Measurements from ENCODE around the gene UHRF2. TPM values are rescaled to one million over a fixed set of nuclear protein-coding genes. Genes with fewer than 3 reads are reported as not detected.

Gene UHRF2
- total RNA-seq, 1 experiment from 2014 or later = 58.3 TPM

DNA sequence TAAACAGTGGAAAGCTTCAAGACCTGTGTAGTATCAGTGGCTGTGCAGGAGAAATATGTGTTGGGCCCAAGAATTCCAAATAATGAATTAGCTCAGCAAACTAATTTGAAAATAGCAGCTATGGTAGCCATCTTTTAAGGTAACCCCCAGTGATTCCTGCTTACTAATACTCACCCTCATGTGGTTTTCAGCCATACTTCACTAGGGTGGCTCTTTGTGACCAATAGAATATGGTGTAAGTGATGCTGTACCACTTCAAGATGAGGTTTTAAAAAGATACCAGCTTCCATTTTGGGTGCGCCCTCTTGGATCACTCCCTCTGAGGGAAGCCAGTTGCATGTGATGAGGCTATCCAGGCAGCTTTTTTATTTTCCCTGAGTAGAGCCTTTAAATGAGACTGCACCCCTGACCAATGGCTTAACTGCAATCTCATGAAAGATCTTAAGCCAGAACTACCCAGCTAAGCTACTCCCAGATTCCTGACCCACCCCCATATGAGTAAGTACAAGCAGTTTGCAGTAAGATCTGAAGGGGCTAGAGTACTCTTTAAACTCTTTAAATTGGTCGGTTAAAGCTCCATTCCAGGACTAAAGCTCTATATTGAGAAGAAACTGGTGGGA, 58.3 kb downstream of the UHRF2 start:
- Mint-ChIP-seq H3K27me3 (ENCODE audit: insufficient read depth, unreplicated experiment) (no peaks in the 10 kb centered on the region), H3K4me3 (ENCODE audit: unreplicated experiment) (no peak overlapping the region), H3K36me3 (ENCODE audit: insufficient read depth, unreplicated experiment) (peaks cover 7% of the 10 kb centered on the region), H3K9me3 (ENCODE audit: unreplicated experiment) (no peaks in the 10 kb centered on the region), H3K27ac (ENCODE audit: low read depth, unreplicated experiment) (no peak overlapping the region), H3K4me1 (ENCODE audit: insufficient read depth, unreplicated experiment) (peaks cover 15% of the 10 kb centered on the region)
- intact Hi-C loops (cut with micrococcal nuclease) = no loop called here
- ChIA-PET POLR2A (interaction anchor here (0.8 to 1.2 kb wide), 6 partner anchors 8 to 95 kb away, joined by 3 to 4 read pairs (median 3); partner anchors contain the start of gene UHRF2), CTCF (interaction anchor here (0.7 to 1.2 kb wide), 5 partner anchors 15 to 116 kb away, joined by 3 to 4 read pairs (median 3); no protein-coding TSS in a partner anchor)
- TF ChIP-seq, protein P1, sequence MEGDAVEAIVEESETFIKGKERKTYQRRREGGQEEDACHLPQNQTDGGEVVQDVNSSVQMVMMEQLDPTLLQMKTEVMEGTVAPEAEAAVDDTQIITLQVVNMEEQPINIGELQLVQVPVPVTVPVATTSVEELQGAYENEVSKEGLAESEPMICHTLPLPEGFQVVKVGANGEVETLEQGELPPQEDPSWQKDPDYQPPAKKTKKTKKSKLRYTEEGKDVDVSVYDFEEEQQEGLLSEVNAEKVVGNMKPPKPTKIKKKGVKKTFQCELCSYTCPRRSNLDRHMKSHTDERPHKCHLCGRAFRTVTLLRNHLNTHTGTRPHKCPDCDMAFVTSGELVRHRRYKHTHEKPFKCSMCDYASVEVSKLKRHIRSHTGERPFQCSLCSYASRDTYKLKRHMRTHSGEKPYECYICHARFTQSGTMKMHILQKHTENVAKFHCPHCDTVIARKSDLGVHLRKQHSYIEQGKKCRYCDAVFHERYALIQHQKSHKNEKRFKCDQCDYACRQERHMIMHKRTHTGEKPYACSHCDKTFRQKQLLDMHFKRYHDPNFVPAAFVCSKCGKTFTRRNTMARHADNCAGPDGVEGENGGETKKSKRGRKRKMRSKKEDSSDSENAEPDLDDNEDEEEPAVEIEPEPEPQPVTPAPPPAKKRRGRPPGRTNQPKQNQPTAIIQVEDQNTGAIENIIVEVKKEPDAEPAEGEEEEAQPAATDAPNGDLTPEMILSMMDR (IDR thresholded peaks at IDR 0.05; ENCODE audit: unreplicated experiment) = no peak
- no TSS peak for BruUV-seq (replicated peaks)
- DNase-seq (ENCODE audit: unreplicated experiment) = no peak

DNA sequence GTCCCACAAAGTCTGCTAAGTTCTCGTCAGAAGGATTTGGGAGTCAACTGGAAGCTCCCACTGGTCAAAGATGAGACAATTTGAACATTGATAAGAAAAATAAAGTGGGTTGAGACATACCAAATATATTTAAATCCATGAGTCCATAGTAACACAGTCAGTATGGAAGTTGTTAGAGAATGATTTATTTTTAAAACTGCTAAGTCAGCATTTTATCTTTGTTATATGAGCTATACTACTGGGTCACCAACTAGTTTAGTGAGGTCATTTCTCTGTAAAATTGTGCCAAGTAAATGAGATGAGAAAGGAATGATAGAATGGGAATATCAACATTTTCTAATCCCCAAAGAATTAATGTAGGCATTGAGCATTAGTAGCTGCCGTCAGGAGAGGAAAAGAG, 60.2 kb downstream of the UHRF2 start:
- ChIA-PET POLR2A (interaction anchor here (0.9 to 1.4 kb wide), 2 partner anchors 9 kb away, joined by 3 read pairs; no protein-coding TSS in a partner anchor), CTCF (interaction anchor here (1.7 kb wide), 1 partner anchor 11 kb away, joined by 10 read pairs; no protein-coding TSS in a partner anchor)
- no peak for DNase-seq (ENCODE audit: unreplicated experiment)
- intact Hi-C loops (cut with micrococcal nuclease) = no loop called here
- no TSS peak for BruUV-seq (replicated peaks)
- no peak overlapping the region for H3K27ac Mint-ChIP-seq (ENCODE audit: low read depth, unreplicated experiment)
- H3K4me3 Mint-ChIP-seq (ENCODE audit: unreplicated experiment) = no peak overlapping the region
- H3K4me1 Mint-ChIP-seq (ENCODE audit: insufficient read depth, unreplicated experiment) = peaks cover 6% of the 10 kb centered on the region
- H3K9me3 Mint-ChIP-seq (ENCODE audit: unreplicated experiment) = no peaks in the 10 kb centered on the region
- H3K36me3 Mint-ChIP-seq (ENCODE audit: insufficient read depth, unreplicated experiment) = peaks cover 10% of the 10 kb centered on the region
- TF ChIP-seq, protein P1 (IDR thresholded peaks at IDR 0.05; ENCODE audit: unreplicated experiment) = no peak
- no peaks in the 10 kb centered on the region for H3K27me3 Mint-ChIP-seq (ENCODE audit: insufficient read depth, unreplicated experiment)

DNA sequence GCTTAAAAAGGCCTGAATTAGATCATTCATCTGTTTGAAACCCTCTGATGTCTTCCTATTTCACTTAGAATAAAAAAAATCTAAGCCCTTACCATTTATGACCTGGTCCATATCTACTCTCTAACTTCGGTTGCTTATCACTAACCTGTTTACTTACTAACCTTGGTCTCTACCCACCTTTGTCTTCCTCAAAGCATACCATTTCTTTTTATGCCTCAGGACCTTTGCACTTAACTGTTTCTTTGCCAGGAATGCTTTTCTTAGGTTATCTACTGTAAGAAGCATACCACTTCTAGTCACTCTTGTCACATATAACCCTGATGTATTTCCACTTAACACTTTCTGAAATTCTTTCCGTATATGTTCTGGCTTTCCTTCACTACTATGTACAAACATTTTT, 67.0 kb downstream of the UHRF2 start:
- CTCF ChIA-PET = interaction anchor here (0.8 to 1.1 kb wide), 2 partner anchors 9 to 121 kb away, joined by 3 to 4 read pairs; no protein-coding TSS in a partner anchor
- intact Hi-C loops (cut with micrococcal nuclease) = no loop called here
- no peak overlapping the region for H3K27ac Mint-ChIP-seq (ENCODE audit: low read depth, unreplicated experiment)
- no peaks in the 10 kb centered on the region for H3K27me3 Mint-ChIP-seq (ENCODE audit: insufficient read depth, unreplicated experiment)
- H3K4me1 Mint-ChIP-seq (ENCODE audit: insufficient read depth, unreplicated experiment) = no peaks in the 10 kb centered on the region
- no peak for DNase-seq (ENCODE audit: unreplicated experiment)
- TF ChIP-seq, protein P1 (IDR thresholded peaks at IDR 0.05; ENCODE audit: unreplicated experiment) = no peak
- no peak overlapping the region for H3K4me3 Mint-ChIP-seq (ENCODE audit: unreplicated experiment)
- H3K36me3 Mint-ChIP-seq (ENCODE audit: insufficient read depth, unreplicated experiment) = peaks cover 34% of the 10 kb centered on the region
- no peaks in the 10 kb centered on the region for H3K9me3 Mint-ChIP-seq (ENCODE audit: unreplicated experiment)
- POLR2A ChIA-PET = interaction anchor here (0.6 to 1.3 kb wide), 2 partner anchors 9 to 67 kb away, joined by 3 read pairs; no protein-coding TSS in a partner anchor
- BruUV-seq (replicated peaks) = no TSS peak

DNA sequence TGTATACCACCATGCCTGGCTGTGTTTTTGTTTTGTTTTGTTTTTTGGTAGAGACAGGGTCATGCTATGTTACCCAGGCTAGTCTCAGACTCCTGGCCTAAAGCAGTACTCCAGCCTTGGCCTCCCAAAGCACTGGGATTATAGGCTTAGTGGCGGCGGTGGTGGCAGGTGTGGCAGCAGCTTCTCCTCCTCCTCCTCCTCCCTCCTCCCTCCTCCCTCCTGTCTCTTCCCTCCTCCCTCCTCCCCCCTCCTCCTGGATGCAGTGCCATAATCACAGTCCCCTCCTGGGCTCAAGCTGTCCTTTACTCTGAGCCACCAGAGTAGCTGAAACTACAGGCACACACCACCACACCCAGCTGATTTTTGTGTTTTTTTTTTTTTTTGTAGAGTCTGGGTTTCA, 71.2 kb downstream of the UHRF2 start:
- no TSS peak for BruUV-seq (replicated peaks)
- TF ChIP-seq, protein P1 (IDR thresholded peaks at IDR 0.05; ENCODE audit: unreplicated experiment) = no peak
- Mint-ChIP-seq H3K36me3 (ENCODE audit: insufficient read depth, unreplicated experiment) (peaks cover 64% of the 10 kb centered on the region), H3K4me1 (ENCODE audit: insufficient read depth, unreplicated experiment) (no peaks in the 10 kb centered on the region), H3K27ac (ENCODE audit: low read depth, unreplicated experiment) (no peak overlapping the region), H3K4me3 (ENCODE audit: unreplicated experiment) (no peak overlapping the region), H3K9me3 (ENCODE audit: unreplicated experiment) (no peaks in the 10 kb centered on the region), H3K27me3 (ENCODE audit: insufficient read depth, unreplicated experiment) (no peaks in the 10 kb centered on the region)
- intact Hi-C loops (cut with micrococcal nuclease) = no loop called here
- ChIA-PET POLR2A (no interaction called here), CTCF (interaction anchor here (1.4 kb wide), 1 partner anchor 11 kb away, joined by 10 read pairs; no protein-coding TSS in a partner anchor)
- DNase-seq (ENCODE audit: unreplicated experiment) = no peak

All from MCF 10A (cell line).